ENCODE measurements around the gene TUT4.

Gene TUT4

GRCh38 chr1:52403566-52404115 is 149.3 kb downstream of the TUT4 start:
- ChIA-PET POLR2A (interaction anchor here (1.0 to 1.5 kb wide), 3 partner anchors 10 to 149 kb away, joined by 3 to 4 read pairs (median 3); partner anchors contain the start of gene TUT4), CTCF (interaction anchor here (1.3 to 1.4 kb wide), 2 partner anchors 33 to 284 kb away, joined by 3 to 4 read pairs; no protein-coding TSS in a partner anchor)
- DNase-seq (ENCODE audit: low read depth, low spot score), result no peak
- TF ChIP-seq, protein P1, sequence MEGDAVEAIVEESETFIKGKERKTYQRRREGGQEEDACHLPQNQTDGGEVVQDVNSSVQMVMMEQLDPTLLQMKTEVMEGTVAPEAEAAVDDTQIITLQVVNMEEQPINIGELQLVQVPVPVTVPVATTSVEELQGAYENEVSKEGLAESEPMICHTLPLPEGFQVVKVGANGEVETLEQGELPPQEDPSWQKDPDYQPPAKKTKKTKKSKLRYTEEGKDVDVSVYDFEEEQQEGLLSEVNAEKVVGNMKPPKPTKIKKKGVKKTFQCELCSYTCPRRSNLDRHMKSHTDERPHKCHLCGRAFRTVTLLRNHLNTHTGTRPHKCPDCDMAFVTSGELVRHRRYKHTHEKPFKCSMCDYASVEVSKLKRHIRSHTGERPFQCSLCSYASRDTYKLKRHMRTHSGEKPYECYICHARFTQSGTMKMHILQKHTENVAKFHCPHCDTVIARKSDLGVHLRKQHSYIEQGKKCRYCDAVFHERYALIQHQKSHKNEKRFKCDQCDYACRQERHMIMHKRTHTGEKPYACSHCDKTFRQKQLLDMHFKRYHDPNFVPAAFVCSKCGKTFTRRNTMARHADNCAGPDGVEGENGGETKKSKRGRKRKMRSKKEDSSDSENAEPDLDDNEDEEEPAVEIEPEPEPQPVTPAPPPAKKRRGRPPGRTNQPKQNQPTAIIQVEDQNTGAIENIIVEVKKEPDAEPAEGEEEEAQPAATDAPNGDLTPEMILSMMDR (IDR thresholded peaks at IDR 0.05; ENCODE audit: insufficient read depth, low read length, missing control alignments), result no peak
- H3K4me3 ChIP-seq (ENCODE audit: low read depth, low read length), result peak overlapping the region; percentile 99

DNA sequence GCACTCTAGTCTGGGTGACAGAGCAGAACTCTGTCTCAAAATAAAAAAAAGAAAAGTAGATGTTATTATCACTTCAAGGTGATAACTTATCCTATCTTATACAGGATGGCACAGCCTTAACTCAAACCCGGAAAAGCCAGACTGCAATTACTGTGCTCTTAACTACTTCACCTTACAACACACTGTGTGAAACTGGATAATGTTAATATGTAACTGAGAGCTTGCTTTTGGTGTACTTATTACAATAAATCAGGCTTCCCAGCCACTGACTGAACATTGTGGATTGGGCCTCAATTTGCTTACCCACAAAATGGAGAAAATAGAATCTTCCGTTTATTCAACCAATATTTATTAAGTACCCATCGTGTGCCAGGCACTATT is 150.0 kb downstream of the TUT4 start:
- no peak overlapping the region for H3K4me3 ChIP-seq (ENCODE audit: low read depth, low read length)
- ChIA-PET CTCF (no interaction called here), POLR2A (no interaction called here)
- no peak for DNase-seq (ENCODE audit: low read depth, low spot score)
- TF ChIP-seq, protein P1 (IDR thresholded peaks at IDR 0.05; ENCODE audit: insufficient read depth, low read length, missing control alignments), result no peak

DNA sequence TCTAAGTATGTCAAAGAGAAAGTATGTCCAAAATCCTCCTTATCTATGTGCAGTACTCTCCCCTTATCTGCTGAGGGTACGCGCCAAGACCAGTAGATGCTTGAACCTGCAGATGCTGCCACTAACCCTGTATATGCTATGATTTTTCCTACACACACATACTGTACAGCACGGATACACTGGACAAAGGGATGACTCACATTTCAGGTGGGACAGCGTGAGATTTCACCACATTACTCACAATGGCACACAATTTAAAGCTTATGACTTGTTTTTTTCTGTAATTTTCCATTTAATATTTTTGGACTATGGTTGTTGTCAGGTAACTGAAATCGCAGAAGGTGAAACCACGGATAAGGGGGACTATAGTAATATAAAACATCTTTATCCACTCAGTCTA is 152.8 kb downstream of the TUT4 start:
- H3K4me3 ChIP-seq (ENCODE audit: low read depth, low read length), result no peak overlapping the region
- TF ChIP-seq, protein P1 (IDR thresholded peaks at IDR 0.05; ENCODE audit: insufficient read depth, low read length, missing control alignments), result no peak
- ChIA-PET CTCF (interaction anchor here (0.7 to 1.0 kb wide), 2 partner anchors 273 to 344 kb away, joined by 3 to 4 read pairs; partner anchors contain the start of gene BTF3L4), POLR2A (no interaction called here)
- DNase-seq (ENCODE audit: low read depth, low spot score), result no peak

- ChIA-PET POLR2A (interaction anchor here (0.6 kb wide), 1 partner anchor 34 kb away, joined by 3 read pairs; the partner anchor contains the start of gene CC2D1B), CTCF (interaction anchor here (0.7 to 1.0 kb wide), 3 partner anchors 273 to 348 kb away, joined by 3 to 4 read pairs (median 3); partner anchors contain the start of gene BTF3L4)
- TF ChIP-seq, protein P1 (IDR thresholded peaks at IDR 0.05; ENCODE audit: insufficient read depth, low read length, missing control alignments), result no peak
- no peak for DNase-seq (ENCODE audit: low read depth, low spot score)
- H3K4me3 ChIP-seq (ENCODE audit: low read depth, low read length), result no peak overlapping the region
These were observed 153.3 kb downstream of the TUT4 start for GRCh38 chr1:52399629-52400028.

DNA sequence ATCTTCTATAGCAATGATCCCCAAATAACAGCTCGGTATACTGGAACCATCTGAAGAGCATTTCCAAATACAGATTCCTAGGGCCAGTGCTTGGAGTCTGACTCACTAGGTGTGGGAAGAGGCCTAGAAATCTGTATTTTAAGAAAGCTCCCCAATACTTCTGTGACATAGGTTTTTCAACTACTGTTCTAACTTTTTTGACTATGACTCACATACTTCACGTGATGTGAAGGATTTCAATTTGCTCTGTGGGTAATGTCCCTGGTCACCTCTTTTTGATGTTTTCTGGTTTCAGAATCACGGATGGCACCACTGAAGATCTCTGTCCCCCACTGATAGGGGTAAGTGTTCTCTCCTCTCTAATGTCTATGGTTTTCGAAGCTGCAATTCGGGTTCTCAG is 159.7 kb downstream of the TUT4 start:
- POLR2A ChIA-PET, result no interaction called here
- no peak for DNase-seq (ENCODE audit: low read depth, low spot score)
- TF ChIP-seq, protein P1 (IDR thresholded peaks at IDR 0.05; ENCODE audit: insufficient read depth, low read length, missing control alignments), result no peak
- H3K4me3 ChIP-seq (ENCODE audit: low read depth, low read length), result no peak overlapping the region
- CTCF ChIA-PET, result interaction anchor here (1.4 kb wide), 1 partner anchor 96 kb away, joined by 5 read pairs; no protein-coding TSS in a partner anchor

DNA sequence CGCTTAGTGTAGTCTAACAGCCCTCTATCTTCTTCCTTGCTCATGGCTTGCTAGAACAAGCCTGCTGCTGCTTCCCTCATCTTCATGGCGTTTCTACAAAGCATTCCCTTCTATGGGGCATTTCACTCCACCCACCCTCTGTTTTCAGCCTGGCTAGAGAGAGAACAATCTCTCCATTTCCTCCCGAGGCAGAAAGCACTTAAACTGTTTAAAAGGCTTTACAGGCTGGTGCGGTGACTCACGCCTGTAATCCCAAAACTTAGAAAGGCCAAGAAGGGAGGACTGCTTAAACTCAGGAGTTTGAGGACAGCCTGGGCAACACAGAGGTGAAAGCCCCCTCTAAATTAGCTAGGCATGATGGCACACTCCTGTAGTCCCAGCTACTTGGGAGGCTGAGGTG is 166.4 kb downstream of the TUT4 start:
- ChIA-PET CTCF (no interaction called here), POLR2A (no interaction called here)
- H3K4me3 ChIP-seq (ENCODE audit: low read depth, low read length), result no peak overlapping the region
- TF ChIP-seq, protein P1 (IDR thresholded peaks at IDR 0.05; ENCODE audit: insufficient read depth, low read length, missing control alignments), result no peak
- no peak for DNase-seq (ENCODE audit: low read depth, low spot score)
